Progenitor cell of endocrine pancreas (in vitro differentiated cells): ENCODE measurements around the gene FAM98B. TPM values are rescaled to one million over a fixed set of nuclear protein-coding genes. Genes with fewer than 3 reads are reported as not detected.

Experiments used
- DNase-seq: peaks from one replicate; pipeline ENCODE4 v3.0.0; 2021; ENCODE audit warnings: low spot score; ENCODE audit not compliant: unreplicated experiment
- H3K27ac Mint-ChIP-seq: 2 replicates; pipeline ENCODE4 v1.8.0; 2021; ENCODE audit warnings: mild to moderate bottlenecking, moderate library complexity, mixed read lengths
- H3K27me3 Mint-ChIP-seq: 2 replicates; pipeline ENCODE4 v1.8.0; 2021; ENCODE audit warnings: mixed read lengths
- H3K36me3 Mint-ChIP-seq: 2 replicates; pipeline ENCODE4 v1.8.0; 2022; ENCODE audit warnings: mixed read lengths; ENCODE audit not compliant: insufficient read depth
- H3K4me1 Mint-ChIP-seq: 2 replicates; pipeline ENCODE4 v1.8.0; 2021; ENCODE audit warnings: low read depth, mixed read lengths
- H3K4me3 Mint-ChIP-seq: 2 replicates; pipeline ENCODE4 v1.8.0; 2021; ENCODE audit warnings: low read depth, mild to moderate bottlenecking, moderate library complexity, mixed read lengths
- H3K9me3 Mint-ChIP-seq: 2 replicates; pipeline ENCODE4 v1.8.0; 2021; ENCODE audit warnings: low read depth, mixed read lengths
- total RNA-seq: library from RNA; stranded (reverse); gene quantifications from 2 replicates; pipeline ENCODE4 v1.2.1, GENCODE V29; 2021
- TF ChIP-seq, protein P1 (sequence below): fragments of 200-600 bp; sonication (generic); IDR thresholded peaks from one replicate; pipeline ENCODE4 v1.5.0; 2021; ENCODE audit warnings: antibody characterized with exemption, mild to moderate bottlenecking; ENCODE audit not compliant: unreplicated experiment

The FAM98B gene
- total RNA-seq, 1 donor from 2014 or later, result 50.8 TPM

DNA sequence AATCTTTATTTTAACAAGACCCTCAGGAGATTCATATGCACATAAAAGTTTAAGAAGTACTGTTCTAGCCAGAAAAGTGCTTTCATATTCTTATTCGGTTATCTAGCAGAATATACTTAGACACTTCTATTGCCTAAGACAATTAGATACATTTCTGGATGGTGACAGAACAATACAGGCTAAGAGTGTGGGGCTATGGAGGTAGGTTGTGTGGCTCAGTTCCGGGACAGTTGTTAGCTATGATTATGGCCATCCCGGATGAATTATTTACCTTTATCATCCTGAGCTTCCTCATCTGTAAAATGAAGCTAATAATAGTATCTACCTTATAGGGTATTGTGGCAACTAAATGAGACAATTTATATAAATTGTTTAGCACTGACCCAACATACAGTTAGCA, 6.6 kb downstream of the FAM98B start:
- H3K36me3 Mint-ChIP-seq, result peaks cover 3% of the 10 kb centered on the region
- TF ChIP-seq, protein P1, sequence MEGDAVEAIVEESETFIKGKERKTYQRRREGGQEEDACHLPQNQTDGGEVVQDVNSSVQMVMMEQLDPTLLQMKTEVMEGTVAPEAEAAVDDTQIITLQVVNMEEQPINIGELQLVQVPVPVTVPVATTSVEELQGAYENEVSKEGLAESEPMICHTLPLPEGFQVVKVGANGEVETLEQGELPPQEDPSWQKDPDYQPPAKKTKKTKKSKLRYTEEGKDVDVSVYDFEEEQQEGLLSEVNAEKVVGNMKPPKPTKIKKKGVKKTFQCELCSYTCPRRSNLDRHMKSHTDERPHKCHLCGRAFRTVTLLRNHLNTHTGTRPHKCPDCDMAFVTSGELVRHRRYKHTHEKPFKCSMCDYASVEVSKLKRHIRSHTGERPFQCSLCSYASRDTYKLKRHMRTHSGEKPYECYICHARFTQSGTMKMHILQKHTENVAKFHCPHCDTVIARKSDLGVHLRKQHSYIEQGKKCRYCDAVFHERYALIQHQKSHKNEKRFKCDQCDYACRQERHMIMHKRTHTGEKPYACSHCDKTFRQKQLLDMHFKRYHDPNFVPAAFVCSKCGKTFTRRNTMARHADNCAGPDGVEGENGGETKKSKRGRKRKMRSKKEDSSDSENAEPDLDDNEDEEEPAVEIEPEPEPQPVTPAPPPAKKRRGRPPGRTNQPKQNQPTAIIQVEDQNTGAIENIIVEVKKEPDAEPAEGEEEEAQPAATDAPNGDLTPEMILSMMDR, result no peak
- no peaks in the 10 kb centered on the region for H3K9me3 Mint-ChIP-seq
- DNase-seq, result no peak
- peaks cover 11% of the 10 kb centered on the region for H3K4me1 Mint-ChIP-seq
- H3K27me3 Mint-ChIP-seq, result no peaks in the 10 kb centered on the region
- H3K27ac Mint-ChIP-seq, result no peak overlapping the region
- no peak overlapping the region for H3K4me3 Mint-ChIP-seq

DNA sequence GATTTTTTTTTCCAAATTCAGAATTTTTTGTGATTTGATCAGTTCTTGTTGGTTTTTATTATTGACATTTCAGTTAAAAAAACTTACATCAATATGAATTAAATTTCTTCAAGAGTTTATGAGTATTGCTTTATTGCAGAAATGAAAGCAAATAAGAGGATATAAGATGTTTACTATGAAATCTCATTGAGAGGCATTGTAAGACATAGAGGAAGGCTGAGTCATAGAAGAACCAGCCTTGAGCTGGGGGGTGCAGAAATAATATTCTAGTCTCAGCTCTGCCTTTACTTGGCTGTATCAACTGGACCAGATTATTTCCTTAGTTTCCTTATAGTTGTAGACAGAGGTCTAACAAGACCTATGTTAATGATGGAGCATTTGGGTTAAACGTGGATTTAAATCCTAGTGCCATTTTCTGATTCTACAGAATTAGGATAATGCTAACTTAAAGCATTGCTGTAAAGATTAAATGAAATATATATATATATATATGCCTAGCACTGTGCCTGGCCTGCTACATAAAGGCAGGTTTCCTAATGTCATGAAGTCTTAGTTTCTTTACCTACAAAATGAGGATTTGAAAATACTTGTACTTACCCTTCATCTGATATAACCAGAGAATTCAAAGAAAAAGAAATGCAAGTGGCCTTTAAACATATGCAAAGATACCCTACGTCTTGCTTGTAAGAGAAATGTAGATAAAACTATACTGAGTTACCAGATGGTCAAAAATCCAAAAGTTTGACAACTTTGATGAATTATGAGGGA, 7.3 kb downstream of the FAM98B start:
- H3K36me3 Mint-ChIP-seq, result peaks cover 3% of the 10 kb centered on the region
- no peaks in the 10 kb centered on the region for H3K27me3 Mint-ChIP-seq
- H3K9me3 Mint-ChIP-seq, result no peaks in the 10 kb centered on the region
- DNase-seq, result no peak
- peaks cover 7% of the 10 kb centered on the region for H3K4me1 Mint-ChIP-seq
- TF ChIP-seq, protein P1, result no peak
- H3K4me3 Mint-ChIP-seq, result no peak overlapping the region
- no peak overlapping the region for H3K27ac Mint-ChIP-seq

DNA sequence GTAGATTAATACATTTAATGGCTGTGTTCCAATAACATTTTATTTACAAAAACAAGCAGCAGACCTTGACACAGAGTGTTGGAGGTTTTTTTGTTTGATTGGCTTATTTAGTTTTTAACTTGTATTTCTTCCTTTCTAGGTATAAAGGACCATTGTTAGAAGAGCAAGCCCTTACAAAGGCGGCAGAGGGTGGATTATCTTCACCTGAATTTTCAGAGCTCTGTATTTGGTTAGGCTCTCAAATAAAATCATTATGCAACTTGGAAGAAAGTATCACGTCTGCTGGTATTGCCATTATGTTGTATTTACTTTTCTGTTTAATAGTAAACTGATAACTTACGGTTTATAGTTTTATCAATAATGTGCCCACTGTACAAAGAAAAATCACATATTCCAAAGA, 10.0 kb downstream of the FAM98B start:
- DNase-seq, result no peak
- no peak overlapping the region for H3K4me3 Mint-ChIP-seq
- peak overlapping the region; percentile 33 for H3K27ac Mint-ChIP-seq
- peaks cover 7% of the 10 kb centered on the region for H3K36me3 Mint-ChIP-seq
- no peaks in the 10 kb centered on the region for H3K9me3 Mint-ChIP-seq
- H3K27me3 Mint-ChIP-seq, result no peaks in the 10 kb centered on the region
- TF ChIP-seq, protein P1, result no peak
- H3K4me1 Mint-ChIP-seq, result peaks cover 7% of the 10 kb centered on the region

DNA sequence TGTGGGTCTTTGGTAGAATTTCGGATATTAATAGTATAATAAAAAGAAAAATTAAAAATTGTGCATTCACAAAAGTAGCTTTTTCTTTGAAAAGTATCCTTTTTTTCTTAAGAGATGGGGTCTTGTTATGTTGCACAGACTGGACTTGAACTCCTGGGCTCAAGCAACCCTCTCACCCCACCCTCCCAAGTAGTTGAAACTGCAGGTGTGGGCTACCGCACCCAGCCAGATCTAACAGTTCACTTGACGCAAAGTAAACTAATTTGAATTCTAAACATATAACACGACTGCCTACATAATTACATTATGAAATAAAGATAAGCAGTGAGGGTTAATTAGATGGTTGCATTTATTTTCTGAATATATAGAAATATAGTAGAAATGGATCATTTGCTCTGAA, 10.7 kb downstream of the FAM98B start:
- Mint-ChIP-seq H3K36me3 (peaks cover 9% of the 10 kb centered on the region), H3K27me3 (no peaks in the 10 kb centered on the region), H3K27ac (no peak overlapping the region), H3K4me1 (peaks cover 7% of the 10 kb centered on the region), H3K9me3 (no peaks in the 10 kb centered on the region), H3K4me3 (no peak overlapping the region)
- TF ChIP-seq, protein P1, result no peak
- DNase-seq, result no peak

DNA sequence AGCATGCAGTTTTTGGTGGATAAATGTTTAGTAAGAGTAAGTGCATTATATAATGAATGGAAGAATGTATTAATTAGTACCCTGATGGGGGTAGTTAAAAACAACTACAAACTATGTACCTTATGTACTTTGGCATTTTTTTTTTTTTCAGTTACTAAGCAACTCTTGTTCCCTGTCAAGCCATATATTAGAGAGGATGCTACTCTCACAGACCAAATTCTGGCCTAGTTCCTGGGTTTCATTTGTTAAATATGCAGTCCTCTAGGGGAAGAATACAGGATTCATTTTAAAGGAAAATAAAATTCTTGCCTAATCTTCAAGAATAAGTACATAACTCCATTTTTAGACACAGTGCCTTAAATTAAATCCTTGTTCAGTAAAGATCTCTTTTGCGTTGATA, 16.9 kb downstream of the FAM98B start:
- TF ChIP-seq, protein P1, result no peak
- DNase-seq, result no peak
- no peak overlapping the region for H3K4me3 Mint-ChIP-seq

More for the DNA sequence above, 16.9 kb downstream of the FAM98B start:
- peaks cover 19% of the 10 kb centered on the region for H3K36me3 Mint-ChIP-seq
- no peaks in the 10 kb centered on the region for H3K27me3 Mint-ChIP-seq
- no peak overlapping the region for H3K27ac Mint-ChIP-seq
- no peaks in the 10 kb centered on the region for H3K9me3 Mint-ChIP-seq
- peaks cover 8% of the 10 kb centered on the region for H3K4me1 Mint-ChIP-seq
